DMS53 treated with DMSO at 0.1 percent for 48 hours (cell line): ENCODE results near the gene CHAT.

Experiments
- DNase-seq: peaks from one replicate; lab custom pipeline; 2025; ENCODE audit not compliant: unreplicated experiment; lab: John Stamatoyannopoulos, UW

CHAT gene

DNA sequence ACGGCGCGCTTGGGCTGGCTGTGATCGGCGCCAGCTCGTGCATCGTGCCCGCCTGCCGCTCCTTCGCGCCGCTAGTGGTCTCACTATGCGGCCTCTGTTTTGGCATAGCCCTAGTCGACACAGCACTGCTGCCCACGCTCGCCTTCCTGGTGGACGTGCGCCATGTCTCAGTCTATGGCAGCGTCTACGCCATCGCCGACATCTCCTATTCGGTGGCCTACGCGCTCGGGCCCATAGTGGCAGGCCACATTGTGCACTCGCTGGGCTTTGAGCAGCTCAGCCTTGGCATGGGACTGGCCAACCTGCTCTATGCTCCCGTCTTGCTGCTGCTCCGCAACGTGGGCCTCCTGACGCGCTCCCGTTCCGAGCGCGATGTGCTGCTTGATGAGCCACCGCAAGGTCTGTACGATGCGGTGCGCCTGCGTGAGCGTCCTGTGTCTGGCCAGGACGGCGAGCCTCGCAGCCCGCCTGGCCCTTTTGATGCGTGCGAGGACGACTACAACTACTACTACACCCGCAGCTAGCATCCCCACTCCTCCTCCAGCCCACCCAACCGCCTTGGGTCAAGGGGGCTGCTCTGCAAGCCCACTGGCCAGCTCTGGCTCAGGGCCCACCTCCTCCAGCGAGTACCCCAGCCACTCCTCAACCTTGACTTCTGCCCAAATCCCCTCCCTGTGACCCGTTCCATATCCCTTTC is 1.9 kb upstream of the CHAT start:
- no peak for DNase-seq

- no peak for DNase-seq
These were observed 1.2 kb upstream of the CHAT start for GRCh38 chr10:49612513-49613164.

- no peak for DNase-seq
These were observed 514 bp upstream of the CHAT start for GRCh38 chr10:49613165-49613881.

DNA sequence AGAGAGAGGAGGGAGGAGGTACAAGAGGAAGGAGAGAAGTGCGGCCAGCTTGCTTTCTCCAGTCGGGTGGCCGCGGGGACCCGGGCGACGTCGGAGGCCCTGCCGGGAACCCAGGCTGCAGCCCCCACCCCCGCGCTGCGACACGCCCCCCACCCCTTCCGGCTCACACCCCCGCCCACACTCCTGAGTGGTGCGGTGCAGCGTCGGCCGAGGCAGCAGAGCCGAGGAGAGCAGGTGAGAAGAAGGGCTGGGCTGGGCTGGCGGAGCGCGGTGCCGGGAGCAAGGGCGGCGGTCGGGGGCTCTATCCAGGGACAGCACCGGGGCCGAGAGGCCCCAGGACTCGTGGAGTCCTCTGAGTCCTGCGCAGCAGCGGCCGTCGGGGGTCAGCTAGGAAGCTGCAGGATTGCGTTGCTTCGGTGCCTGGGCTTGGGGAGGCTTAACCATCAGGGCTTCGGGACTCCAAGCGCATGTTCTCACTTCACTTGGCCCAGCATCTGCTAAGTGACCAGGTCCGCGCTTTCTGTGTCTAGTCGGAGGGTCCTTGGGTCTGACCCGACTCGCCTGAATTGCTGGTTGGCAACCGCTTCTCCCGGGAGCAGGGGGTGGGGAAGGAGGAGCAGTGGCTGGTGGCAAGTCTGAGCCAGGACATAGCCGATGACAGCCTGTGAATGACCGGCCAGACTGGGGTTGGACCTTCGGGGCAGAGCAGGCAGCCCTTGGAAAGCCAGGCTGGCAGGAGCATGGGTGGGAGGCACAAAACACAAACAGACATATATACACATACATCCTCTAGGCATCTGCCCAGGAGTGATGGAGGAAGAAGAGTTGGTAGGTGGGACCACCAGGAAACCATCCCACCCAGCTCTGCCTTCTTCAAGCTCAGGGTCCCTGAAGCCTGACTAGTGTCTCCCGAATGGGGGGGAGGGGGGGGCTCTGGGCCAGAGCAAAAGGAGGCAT is 683 bp downstream of the CHAT start:
- no peak for DNase-seq

GRCh38 chr10:49615213-49615612 is 1.4 kb downstream of the CHAT start:
- no peak for DNase-seq

GRCh38 chr10:49615721-49616120 is 1.9 kb downstream of the CHAT start:
- DNase-seq: no peak

DNA sequence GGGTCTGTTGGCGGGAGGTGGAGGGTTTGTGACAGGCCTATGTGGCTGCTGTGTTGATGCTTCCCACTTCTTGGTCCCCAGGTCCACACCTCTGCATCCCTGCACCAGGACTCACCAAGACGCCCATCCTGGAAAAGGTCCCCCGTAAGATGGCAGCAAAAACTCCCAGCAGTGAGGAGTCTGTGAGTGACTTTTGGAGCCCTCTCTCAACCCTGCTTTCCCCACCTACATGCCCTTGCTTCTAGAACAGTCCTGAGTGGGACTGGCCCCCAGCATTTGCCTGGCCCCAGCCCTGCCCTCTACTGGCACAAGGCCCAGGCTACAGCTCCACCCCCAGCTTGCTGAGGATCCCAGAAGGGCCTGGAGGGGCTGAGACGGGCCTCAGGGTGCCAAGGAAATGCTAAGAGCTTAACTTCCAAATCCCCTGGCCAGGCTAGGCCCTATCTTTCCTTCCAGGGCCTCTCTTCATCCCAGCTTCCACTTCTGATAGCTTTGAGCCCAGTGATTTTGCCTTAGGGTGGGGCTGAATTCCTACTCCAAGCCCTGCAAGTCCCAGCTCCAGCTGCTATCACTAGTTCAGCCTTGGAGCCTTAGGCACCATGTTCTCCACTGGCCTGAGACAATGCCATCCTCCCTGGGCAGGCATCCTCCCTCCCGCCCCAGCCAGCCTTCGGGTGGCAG is 2.7 kb downstream of the CHAT start:
- DNase-seq: no peak

- no peak for DNase-seq
These were observed 3.5 kb downstream of the CHAT start for GRCh38 chr10:49617121-49618020.

GRCh38 chr10:49618821-49619220 is 5.0 kb downstream of the CHAT start:
- DNase-seq: no peak

DNA sequence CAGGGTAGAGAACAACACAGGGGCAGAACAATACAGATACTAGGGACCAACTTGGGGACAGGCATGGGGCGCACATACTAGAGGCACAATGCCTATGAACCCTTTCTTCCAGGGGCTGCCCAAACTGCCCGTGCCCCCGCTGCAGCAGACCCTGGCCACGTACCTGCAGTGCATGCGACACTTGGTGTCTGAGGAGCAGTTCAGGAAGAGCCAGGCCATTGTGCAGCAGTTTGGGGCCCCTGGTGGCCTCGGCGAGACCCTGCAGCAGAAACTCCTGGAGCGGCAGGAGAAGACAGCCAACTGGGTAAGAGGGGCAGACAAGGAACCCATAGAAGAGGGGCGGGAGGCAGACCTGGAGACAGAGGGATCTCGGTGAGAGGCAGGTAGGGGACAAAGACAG is 5.8 kb downstream of the CHAT start:
- no peak for DNase-seq

GRCh38 chr10:49620286-49620810 is 6.5 kb downstream of the CHAT start:
- DNase-seq: no peak

DNA sequence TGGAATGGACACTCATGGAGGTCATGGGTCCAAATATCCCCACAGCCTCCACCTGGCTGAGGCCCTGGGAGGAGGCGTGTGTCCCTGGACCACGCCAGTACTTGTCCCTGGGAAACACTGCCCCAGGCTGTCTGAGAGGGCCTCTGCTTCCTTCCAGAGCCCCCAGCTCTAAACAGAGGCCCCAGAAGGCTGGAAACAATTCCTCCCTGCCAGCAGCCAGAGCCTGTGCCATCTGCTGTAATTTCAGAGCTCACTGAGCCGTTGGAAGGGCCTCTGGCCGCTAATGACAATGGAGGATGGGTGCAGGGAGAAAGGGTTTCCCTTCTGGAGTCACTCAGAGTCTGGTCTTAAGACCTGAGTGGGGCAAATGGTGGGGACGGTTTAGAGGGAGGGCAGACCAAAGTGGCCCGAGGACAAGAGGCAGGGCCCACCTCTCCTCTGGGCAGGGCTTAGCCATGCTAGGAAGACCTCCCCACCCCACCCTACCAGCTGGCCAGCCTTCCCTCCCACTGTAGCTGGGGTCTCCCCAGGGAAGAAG is 7.1 kb downstream of the CHAT start:
- DNase-seq: no peak

DNA sequence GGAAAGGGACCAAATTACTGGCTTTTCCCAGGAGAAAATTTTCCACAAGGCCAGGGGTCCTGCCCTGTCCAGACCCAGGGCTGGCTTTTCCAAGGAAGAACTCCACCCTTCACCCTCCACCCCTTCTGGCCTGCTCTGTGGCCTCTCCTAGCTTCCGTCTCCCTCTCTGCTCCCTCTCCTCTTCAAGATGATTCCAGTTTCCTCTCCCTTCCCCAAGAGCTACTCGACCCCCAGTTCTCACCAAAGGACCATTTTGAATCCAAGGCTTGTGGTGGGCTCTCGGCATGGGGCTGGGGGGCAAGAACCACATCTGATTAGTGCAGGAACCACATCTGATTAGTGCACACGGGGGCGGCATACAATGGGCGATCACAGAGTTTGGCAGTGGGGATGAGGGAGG is 7.7 kb downstream of the CHAT start:
- DNase-seq: no peak

GRCh38 chr10:49622426-49623425 is 8.9 kb downstream of the CHAT start:
- DNase-seq: no peak

- DNase-seq: no peak
These were observed 10.8 kb downstream of the CHAT start for GRCh38 chr10:49624629-49625028.

- DNase-seq: no peak
These were observed 11.6 kb downstream of the CHAT start for GRCh38 chr10:49625411-49625810.

DNA sequence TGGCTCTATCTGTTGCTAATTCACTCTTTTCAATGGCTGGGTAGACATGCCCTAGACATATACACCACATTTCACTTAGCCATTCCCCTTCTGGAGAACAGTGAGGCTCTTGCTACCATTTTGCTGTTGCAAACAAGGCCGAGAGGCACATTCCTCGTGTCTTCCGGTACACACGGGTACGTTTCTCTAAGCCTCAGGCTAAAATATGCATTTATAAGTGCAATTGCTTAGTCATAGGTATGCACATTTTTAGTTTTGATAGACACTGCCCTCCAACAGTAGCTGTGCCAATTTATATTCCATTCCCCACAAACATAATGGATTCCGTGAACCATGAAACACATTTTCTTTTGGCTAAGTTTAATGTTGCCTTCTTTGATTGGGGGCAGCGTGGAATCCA is 13.2 kb downstream of the CHAT start:
- no peak for DNase-seq
